A549 (cell line): ENCODE measurements around the gene KHDC1. TPM values are rescaled to one million over a fixed set of nuclear protein-coding genes. Genes with fewer than 3 reads are reported as not detected.
A peak's percentile ranks its signal among the peaks of the same experiment; 100 is the strongest.

Experiments
- ATAC-seq, 2 experiments: fragments of 200-7000 bp in 1 of 2; fragments of >200 bp in 1 of 2; cut with Nextera tagmentation in 1 of 2; cut with Tn5 transposase in 1 of 2; 3 replicates each; pipeline versions ENCODE4 v1.8.0 to v1.9.1; 2018 to 2020; ENCODE audit warnings: mild to moderate bottlenecking in 1 of 2, moderate library complexity in 1 of 2
- CTCF ChIA-PET: fragments of 300-600 bp; sonication (Branson Sonifier 250); formaldehyde crosslinking; extraction: SDS; loops from one replicate; lab custom pipeline; 2021; ENCODE audit warnings: antibody characterized with exemption, inconsistent platforms; lab: Yijun Ruan, JAX
- POLR2A ChIA-PET: fragments of 350-600 bp; formaldehyde crosslinking; extraction: SDS; loops from one replicate; lab custom pipeline; 2021; ENCODE audit warnings: antibody characterized with exemption, inconsistent platforms; lab: Yijun Ruan, JAX
- DNase-seq, 2 experiments: peaks; one replicate each; pipeline versions ENCODE4 v3.0.0 to v3.0.0-alpha.2; 2011 to 2016; ENCODE audit warnings: low read depth in 1 of 2, low spot score in 1 of 2
- FAIRE-seq: peaks from 2 replicates; lab custom pipeline; 2011; peaks lifted over from hg19 to GRCh38; lab: Jason Lieb, UNC
- H3K27ac ChIP-seq, 2 experiments: fragments of >200 bp; sonication (Bioruptor Twin); formaldehyde crosslinking; 3 replicates each; pipeline ENCODE4 v1.5.1; 2016 to 2017
- H3K4me1 ChIP-seq: fragments of >200 bp; sonication (Bioruptor Twin); formaldehyde crosslinking; 3 replicates; pipeline ENCODE4 v1.6.1; 2016
- H3K4me2 ChIP-seq: fragments of >200 bp; sonication (Bioruptor Twin); formaldehyde crosslinking; 3 replicates; pipeline ENCODE4 v1.6.1; 2016
- H3K4me3 ChIP-seq: fragments of >200 bp; sonication (Bioruptor Twin); formaldehyde crosslinking; 3 replicates; pipeline ENCODE4 v1.5.1; 2016
- H3K9me3 ChIP-seq: fragments of >200 bp; sonication (Bioruptor Twin); formaldehyde crosslinking; 3 replicates; pipeline ENCODE4 v1.6.1; 2016
- ATOH8 ChIP-seq: fragments of 250-450 bp; sonication (Bioruptor Pico); IDR thresholded peaks from 2 replicates; pipeline ENCODE4 v1.5.0; 2020; ENCODE audit warnings: low read depth, mild to moderate bottlenecking, moderate library complexity
- CBX2 ChIP-seq: fragments of 200-600 bp; sonication (generic); IDR thresholded peaks from 2 replicates; pipeline ENCODE4 v1.6.1; 2016; ENCODE audit warnings: low read depth, mild to moderate bottlenecking, borderline replicate concordance
- CBX8 ChIP-seq: fragments of 200-600 bp; sonication (generic); IDR thresholded peaks from 2 replicates; pipeline ENCODE4 v1.6.1; 2016
- EHF ChIP-seq: fragments of 250-450 bp; sonication (Bioruptor Pico); IDR thresholded peaks from 2 replicates; pipeline ENCODE4 v1.5.0; 2020; ENCODE audit warnings: mild to moderate bottlenecking
- ESRRA ChIP-seq: fragments of 150-350 bp; IDR thresholded peaks from 2 replicates; pipeline ENCODE4 v1.6.1; 2014; ENCODE audit warnings: mild to moderate bottlenecking, low read length, borderline replicate concordance
- FOSB ChIP-seq: fragments of 250-450 bp; sonication (Bioruptor Pico); IDR thresholded peaks from 2 replicates; pipeline ENCODE4 v1.5.0; 2020; ENCODE audit warnings: mild to moderate bottlenecking, moderate library complexity
- FOSL2 ChIP-seq, 2 experiments: fragments of 450-650 bp in 1 of 2; fragments of >200 bp in 1 of 2; sonication (Bioruptor Twin) in 1 of 2; formaldehyde crosslinking; IDR thresholded peaks; 2 replicates each; pipeline versions ENCODE4 v1.5.0 to v1.6.1; 2016 to 2020; ENCODE audit warnings: mild to moderate bottlenecking in 1 of 2, moderate library complexity in 1 of 2
- HDAC2 ChIP-seq: fragments of 200-600 bp; sonication (generic); IDR thresholded peaks from 2 replicates; pipeline ENCODE4 v1.6.1; 2016
- HOXA7 ChIP-seq: fragments of 250-450 bp; sonication (Bioruptor Pico); IDR thresholded peaks from 2 replicates; pipeline ENCODE4 v1.5.0; 2020; ENCODE audit warnings: mild to moderate bottlenecking, moderate library complexity
- HOXB5 ChIP-seq: fragments of 250-450 bp; sonication (Bioruptor Pico); IDR thresholded peaks from 2 replicates; pipeline ENCODE4 v1.5.0; 2020; ENCODE audit warnings: mild to moderate bottlenecking, moderate library complexity
- JUNB ChIP-seq: fragments of >200 bp; sonication (Bioruptor Twin); formaldehyde crosslinking; IDR thresholded peaks from 2 replicates; pipeline ENCODE4 v1.6.1; 2016
- KDM1A ChIP-seq: fragments of 200-600 bp; sonication (generic); IDR thresholded peaks from 2 replicates; pipeline ENCODE4 v1.6.1; 2016; ENCODE audit warnings: low read depth, mild to moderate bottlenecking
- MAFK ChIP-seq: fragments of 450-650 bp; IDR thresholded peaks from 2 replicates; pipeline ENCODE4 v1.6.1; 2014; ENCODE audit not compliant: partially characterized antibody
- MAZ ChIP-seq: fragments of 150-350 bp; IDR thresholded peaks from 2 replicates; pipeline ENCODE4 v1.6.1; 2014; ENCODE audit warnings: antibody characterized with exemption, low read depth, low read length, borderline replicate concordance
- MYC ChIP-seq: IDR thresholded peaks from 2 replicates; pipeline ENCODE4 v1.6.1; 2012; ENCODE audit warnings: mild to moderate bottlenecking, inconsistent platforms, low read length, improper control_type of control experiment, borderline replicate concordance
- NFE2L2 ChIP-seq: fragments of 150-350 bp; conservative IDR thresholded peaks from 2 replicates; pipeline ENCODE4 v1.6.1; 2014; ENCODE audit warnings: low read length
- NPAS2 ChIP-seq: fragments of 250-450 bp; sonication (Bioruptor Pico); IDR thresholded peaks from 2 replicates; pipeline ENCODE4 v1.8.0; 2022; ENCODE audit warnings: mild to moderate bottlenecking, moderate library complexity, borderline replicate concordance
- NR3C1 ChIP-seq: fragments of >200 bp; sonication (Bioruptor Twin); formaldehyde crosslinking; IDR thresholded peaks from 3 replicates; pipeline ENCODE4 v1.6.1; 2017
- PBX3 ChIP-seq: IDR thresholded peaks from 2 replicates; pipeline ENCODE4 v1.6.1; 2012
- POLR2A ChIP-seq: IDR thresholded peaks from 2 replicates; pipeline ENCODE4 v1.6.1; 2012; ENCODE audit warnings: mild to moderate bottlenecking, low read length
- POLR2AphosphoS2 ChIP-seq: conservative IDR thresholded peaks from 2 replicates; pipeline ENCODE4 v1.6.1; 2012; ENCODE audit warnings: low read length, improper control_type of control experiment, inconsistent platforms
- RARB ChIP-seq: fragments of 250-450 bp; sonication (Bioruptor Pico); IDR thresholded peaks from 2 replicates; pipeline ENCODE4 v1.8.0; 2021; ENCODE audit warnings: mild to moderate bottlenecking, moderate library complexity
- SMC3 ChIP-seq: fragments of >200 bp; sonication (Bioruptor Twin); formaldehyde crosslinking; IDR thresholded peaks from 3 replicates; pipeline ENCODE4 v1.6.1; 2018; ENCODE audit warnings: inconsistent platforms
- SREBF2 ChIP-seq: fragments of 450-650 bp; IDR thresholded peaks from 2 replicates; pipeline ENCODE4 v1.6.1; 2014; ENCODE audit warnings: mild to moderate bottlenecking, moderate library complexity
- TP53 ChIP-seq: fragments of 250-450 bp; sonication (Bioruptor Pico); IDR thresholded peaks from 2 replicates; pipeline ENCODE4 v1.5.0; 2021; ENCODE audit warnings: mild to moderate bottlenecking, moderate library complexity
- ZC3H11A ChIP-seq: fragments of 450-650 bp; IDR thresholded peaks from 2 replicates; pipeline ENCODE4 v1.6.1; 2014; ENCODE audit warnings: antibody characterized with exemption, mild to moderate bottlenecking
- ZFP36 ChIP-seq: fragments of 450-650 bp; IDR thresholded peaks from 2 replicates; pipeline ENCODE4 v1.6.1; 2014; ENCODE audit warnings: borderline replicate concordance; ENCODE audit not compliant: partially characterized antibody
- ZNF302 ChIP-seq: fragments of 250-450 bp; sonication (Bioruptor Pico); IDR thresholded peaks from 2 replicates; pipeline ENCODE4 v1.9.0; 2021; ENCODE audit warnings: inconsistent platforms, mild to moderate bottlenecking, moderate library complexity
- WGBS: methylation state at CpG from one replicate; pipeline ENCODE4 v1.1.6; 2017; ENCODE audit errors: missing lambda C conversion rate; 5-methylcytosine and 5-hydroxymethylcytosine counted together
- polyA plus RNA-seq, 4 experiments: library from polyadenylated mRNA; depleted of rRNA in 3 of 4; stranded (reverse); fragments of >200 nt; fragmentation: RNase III in 1 of 4; extraction: RNeasy Plus Mini Kit Qiagen cat#74134 plus additional on column Dnase treatment in 1 of 4; gene quantifications; 2 replicates in 3 of 4; 3 replicates in 1 of 4; pipeline ENCODE4 v1.2.3, GENCODE V29; 2011 to 2017

KHDC1 gene
- polyA plus RNA-seq, 2 of the 4 experiments (the other 2 are of a cell fraction): 4.5 to 5.2 TPM

- no peak for FAIRE-seq
- WGBS: 100% methylated on average over 3 of the region's 3 CpGs
- Histone ChIP-seq H3K4me1 (0 out of 3 replicates have a peak, but pooled peaks cover 4% of the 10 kb centered on the region), H3K27ac (no peak overlapping the region), H3K4me3 (no peak overlapping the region), H3K4me2 (no peak overlapping the region), H3K9me3 (no peaks in the 10 kb centered on the region)
- ChIA-PET POLR2A (no interaction called here), CTCF (interaction anchor here (0.7 kb wide), 1 partner anchor 45 kb away, joined by 3 read pairs; no protein-coding TSS in a partner anchor)
- no peak for DNase-seq
- ATAC-seq: no peak
- TF ChIP-seq FOSL2 (IDR thresholded peaks at IDR 0.05): no peak
- TF ChIP-seq FOSL2 (CRISPR knock-in tag; IDR thresholded peaks at IDR 0.05): no peak
- no peak for TF ChIP-seq KDM1A
- TF ChIP-seq SREBF2: no peak
- TF ChIP-seq PBX3: no peak
- TF ChIP-seq EHF (CRISPR knock-in tag): no peak
- no peak for TF ChIP-seq ZC3H11A
- no peak for TF ChIP-seq MYC
- TF ChIP-seq HOXA7 (CRISPR knock-in tag): no peak
- TF ChIP-seq CBX2: no peak
- TF ChIP-seq MAZ: no peak
- no peak for TF ChIP-seq HOXB5
- TF ChIP-seq POLR2A: no peak
- no peak for TF ChIP-seq TP53 (CRISPR knock-in tag)
- TF ChIP-seq ZNF302 (CRISPR knock-in tag): no peak
- TF ChIP-seq MAFK: no peak
- TF ChIP-seq NFE2L2: no peak
- TF ChIP-seq FOSB (CRISPR knock-in tag): no peak
Observed at GRCh38 chr6:73264446-73264845, 1.4 kb upstream of the KHDC1 start.

- CTCF ChIA-PET: no interaction called here
- peak overlapping the region; percentile 91 for H3K4me2 ChIP-seq
- POLR2A ChIA-PET: no interaction called here
- TF ChIP-seq HDAC2 (no peak), FOSL2 (IDR thresholded peaks at IDR 0.05) (no peak), FOSL2 (CRISPR knock-in tag; IDR thresholded peaks at IDR 0.05) (no peak), TP53 (CRISPR knock-in tag) (no peak), ATOH8 (CRISPR knock-in tag) (no peak), POLR2AphosphoS2 (no peak), SMC3 (no peak), JUNB (no peak), NR3C1 (no peak), ESRRA (no peak), CBX8 (no peak), CBX2 (no peak), MAFK (no peak)
- 0 out of 3 replicates have a peak, but pooled peaks cover 4% of the 10 kb centered on the region for H3K4me1 ChIP-seq
- WGBS: 90% methylated on average over 5 of the region's 7 CpGs
- peak overlapping the region; percentile 76 to 96 for H3K27ac ChIP-seq
- no peak for FAIRE-seq
- ATAC-seq: peak in 1 of 2 experiments; percentile 16; a peak in 3 of 6 replicates
- no peaks in the 10 kb centered on the region for H3K9me3 ChIP-seq
- peak overlapping the region; percentile 61 for H3K4me3 ChIP-seq
- DNase-seq: no peak
Observed at GRCh38 chr6:73263570-73263909, 544 bp upstream of the KHDC1 start.

- CTCF ChIA-PET: no interaction called here
Observed at GRCh38 chr6:73258721-73259120, 4.3 kb downstream of the KHDC1 start.

More at GRCh38 chr6:73258721-73259120, 4.3 kb downstream of the KHDC1 start:
- 86% methylated on average over 1 of the region's 1 CpG for WGBS
- DNase-seq (peak in 1 of 2 experiments; percentile 4), FAIRE-seq (no peak), ATAC-seq (0 out of 6 replicates have a peak, but pooled peaks of 1 of the 2 experiments have one; percentile 20)
- Histone ChIP-seq H3K4me1 (0 out of 3 replicates have a peak, but pooled peaks cover 4% of the 10 kb centered on the region), H3K4me2 (no peak overlapping the region)
- no peak for TF ChIP-seq RARB
- no peak for TF ChIP-seq NPAS2 (CRISPR knock-in tag)
- no peak for TF ChIP-seq ZFP36
- TF ChIP-seq, all 56 proteins: peak for 0
- POLR2A ChIA-PET: no interaction called here
- H3K9me3 ChIP-seq: no peaks in the 10 kb centered on the region
- no peak overlapping the region for H3K4me3 ChIP-seq
- no peak overlapping the region for H3K27ac ChIP-seq
